ENCODE measurements around the gene ACVR2A.

ACVR2A gene
- 5.4 to 56.0 (median 18.2) reads per million in 9 experiments for total RNA-seq

- Mint-ChIP-seq H3K27ac (peak within 1 kb of the TSS; percentile 92 to 94), H3K36me3 (ENCODE audit: insufficient read depth) (peaks cover 17% of the 10 kb centered on the region), H3K9me3 (no peaks in the 10 kb centered on the region), H3K4me3 (peak within 1 kb of the TSS; percentile 90 to 96), H3K4me1 (ENCODE audit: low read depth in 2 of 2) (peaks cover 19 to 25% of the 10 kb centered on the region in 2 donors), H3K27me3 (peaks cover 9 to 18% of the 10 kb centered on the region in 2 donors)
- ATAC-seq (replicated peaks), result peak; percentile 23
- DNase-seq, result peak; percentile 11 to 15 (median 13)
Measured at GRCh38 chr2:147844697-147845410, at the start of gene ACVR2A. TSS of gene ACVR2A (plus strand) at chr2:147845029. CDS start at chr2:147845153, 124 bp downstream.

DNA sequence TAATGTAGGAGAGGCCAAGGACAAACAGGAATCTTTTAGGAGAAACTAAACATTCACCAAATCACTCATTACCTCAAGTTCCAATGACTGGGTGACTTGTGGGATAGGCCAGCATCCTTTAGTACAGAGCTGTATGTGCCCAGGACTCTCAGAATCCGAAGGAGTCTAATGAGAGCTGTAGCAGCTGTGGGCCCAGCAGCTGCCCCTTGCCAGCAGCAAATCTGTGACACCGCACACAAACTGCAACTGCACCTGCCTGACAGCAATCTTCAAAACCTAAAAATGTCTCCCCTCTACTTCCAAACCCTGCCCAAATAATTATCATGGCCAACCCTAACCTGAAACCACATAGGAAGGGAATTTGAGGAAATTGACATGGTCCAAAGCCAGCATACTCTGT is 44.5 kb upstream of the ACVR2A start:
- no peaks in the 10 kb centered on the region for H3K9me3 Mint-ChIP-seq
- no peaks in the 10 kb centered on the region for H3K36me3 Mint-ChIP-seq (ENCODE audit: insufficient read depth)

GRCh38 chr2:147806846-147807245 is 38.0 kb upstream of the ACVR2A start:
- Mint-ChIP-seq H3K9me3 (peaks cover 0 to 3% of the 10 kb centered on the region in 2 donors), H3K27ac (no peak overlapping the region), H3K4me3 (no peak overlapping the region), H3K4me1 (ENCODE audit: low read depth in 2 of 2) (no peaks in the 10 kb centered on the region), H3K36me3 (ENCODE audit: insufficient read depth) (no peaks in the 10 kb centered on the region), H3K27me3 (peaks cover 0 to 6% of the 10 kb centered on the region in 2 donors)
- DNase-seq, result no peak
- ATAC-seq (replicated peaks), result no peak

More for the DNA sequence above, 44.5 kb upstream of the ACVR2A start:
- H3K4me3 Mint-ChIP-seq, result no peak overlapping the region
- H3K4me1 Mint-ChIP-seq (ENCODE audit: low read depth in 2 of 2), result peaks cover 5 to 9% of the 10 kb centered on the region in 2 donors
- H3K27me3 Mint-ChIP-seq, result no peaks in the 10 kb centered on the region
- DNase-seq (no peak), ATAC-seq (replicated peaks) (no peak)
- no peak overlapping the region for H3K27ac Mint-ChIP-seq

DNA sequence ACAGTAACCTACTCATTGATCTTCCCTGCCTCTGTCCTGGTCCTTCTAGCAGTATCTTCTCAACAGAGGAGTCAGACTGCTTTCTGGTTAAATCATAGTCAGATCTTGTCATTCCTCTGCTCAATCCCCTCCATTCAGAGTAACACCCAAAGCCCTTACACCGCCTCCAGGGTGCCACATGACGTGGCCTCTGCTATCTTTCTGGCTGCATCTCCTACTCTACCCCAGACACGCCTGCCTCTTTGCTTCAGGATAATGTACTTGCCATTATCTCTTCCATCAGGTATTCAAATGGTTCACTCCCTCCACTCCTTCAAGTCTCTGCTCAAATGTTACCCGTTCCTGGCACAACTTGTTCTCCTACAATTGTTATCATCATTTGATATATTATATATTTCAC is 36.3 kb upstream of the ACVR2A start:
- no peak overlapping the region for H3K27ac Mint-ChIP-seq
- no peaks in the 10 kb centered on the region for H3K36me3 Mint-ChIP-seq (ENCODE audit: insufficient read depth)
- H3K9me3 Mint-ChIP-seq, result peaks cover 0 to 3% of the 10 kb centered on the region in 2 donors

DNA sequence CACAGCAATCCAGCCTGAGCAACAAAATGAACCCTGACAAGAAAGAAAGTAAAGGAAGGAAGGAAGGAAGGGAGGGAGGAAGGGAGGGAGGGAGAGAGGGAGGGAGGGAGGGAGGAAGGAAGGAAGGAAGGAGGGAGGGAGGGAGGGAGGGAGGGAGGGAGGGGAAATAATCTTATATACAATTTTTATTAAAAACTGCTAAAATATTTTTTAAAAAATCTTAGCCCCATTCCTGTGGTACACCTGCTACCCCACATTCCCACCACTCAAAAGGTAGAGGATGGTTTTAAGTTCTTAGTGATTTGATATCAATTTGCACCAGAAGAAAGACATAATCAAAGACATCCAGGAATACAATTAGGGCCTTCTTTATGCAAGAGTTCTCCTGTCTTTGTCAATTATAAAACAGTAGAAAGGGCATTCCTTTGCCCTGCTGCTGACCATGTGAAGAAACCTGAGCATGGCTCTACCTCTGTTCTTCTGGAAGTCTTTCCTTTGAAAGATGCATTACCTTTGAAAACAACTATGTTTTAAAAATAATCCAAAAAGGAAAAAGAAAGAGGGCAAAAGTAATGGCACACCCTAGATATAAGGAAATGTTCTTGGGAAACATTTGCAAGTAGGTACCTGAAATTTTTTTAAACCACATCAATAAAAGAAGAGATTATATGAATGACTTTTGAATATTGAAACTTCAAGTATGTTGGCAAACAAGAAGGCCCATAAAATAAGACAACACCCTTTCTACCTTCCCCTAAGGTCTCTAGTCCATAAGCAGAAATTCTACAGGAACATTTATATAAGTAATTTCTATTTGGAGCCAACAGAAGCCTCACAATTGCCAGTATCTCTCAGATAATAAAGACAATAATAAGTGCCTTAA is 33.7 kb upstream of the ACVR2A start:
- ATAC-seq (replicated peaks) (no peak), DNase-seq (no peak)
- Mint-ChIP-seq H3K27ac (no peak overlapping the region), H3K36me3 (ENCODE audit: insufficient read depth) (no peaks in the 10 kb centered on the region), H3K27me3 (peaks cover 6 to 11% of the 10 kb centered on the region in 2 donors), H3K4me3 (no peak overlapping the region), H3K9me3 (peaks cover 0 to 3% of the 10 kb centered on the region in 2 donors), H3K4me1 (ENCODE audit: low read depth in 2 of 2) (no peaks in the 10 kb centered on the region)

More for the DNA sequence above, 36.3 kb upstream of the ACVR2A start:
- DNase-seq (no peak), ATAC-seq (replicated peaks) (no peak)
- H3K4me3 Mint-ChIP-seq, result no peak overlapping the region
- peaks cover 0 to 6% of the 10 kb centered on the region in 2 donors for H3K27me3 Mint-ChIP-seq
- H3K4me1 Mint-ChIP-seq (ENCODE audit: low read depth in 2 of 2), result no peaks in the 10 kb centered on the region

GRCh38 chr2:147818741-147819140 is 26.1 kb upstream of the ACVR2A start:
- H3K36me3 Mint-ChIP-seq (ENCODE audit: insufficient read depth), result no peaks in the 10 kb centered on the region
- H3K27me3 Mint-ChIP-seq, result peaks cover 0 to 32% of the 10 kb centered on the region in 2 donors
- peaks cover 0 to 2% of the 10 kb centered on the region in 2 donors for H3K4me1 Mint-ChIP-seq (ENCODE audit: low read depth in 2 of 2)

DNA sequence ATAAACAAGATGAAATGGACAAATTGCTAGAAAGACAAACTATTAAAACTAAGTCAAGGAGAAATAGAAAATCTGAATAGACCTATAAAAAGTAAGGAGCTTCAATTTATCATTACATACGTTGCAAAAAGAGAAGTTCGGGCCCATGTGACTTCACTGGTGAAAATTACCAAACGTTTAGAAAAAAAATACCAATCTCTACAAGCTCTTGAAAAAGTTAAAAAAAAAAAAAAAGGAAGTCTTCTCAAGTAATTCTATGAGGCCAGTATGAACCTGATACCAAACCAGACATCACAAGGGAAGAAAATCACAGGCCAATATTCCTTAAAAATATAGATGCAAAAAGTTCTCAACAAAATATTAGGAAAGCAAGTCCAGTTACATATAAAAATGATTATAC is 20.2 kb upstream of the ACVR2A start:
- no peak overlapping the region for H3K27ac Mint-ChIP-seq
- no peak for ATAC-seq (replicated peaks)
- no peak for DNase-seq
- H3K36me3 Mint-ChIP-seq (ENCODE audit: insufficient read depth), result no peaks in the 10 kb centered on the region
- peaks cover 0 to 2% of the 10 kb centered on the region in 2 donors for H3K9me3 Mint-ChIP-seq
- H3K4me1 Mint-ChIP-seq (ENCODE audit: low read depth in 2 of 2), result no peaks in the 10 kb centered on the region
- H3K27me3 Mint-ChIP-seq, result no peaks in the 10 kb centered on the region
- H3K4me3 Mint-ChIP-seq, result no peak overlapping the region

More at GRCh38 chr2:147818741-147819140, 26.1 kb upstream of the ACVR2A start:
- no peak overlapping the region for H3K27ac Mint-ChIP-seq
- no peak overlapping the region for H3K4me3 Mint-ChIP-seq
- no peaks in the 10 kb centered on the region for H3K9me3 Mint-ChIP-seq
- ATAC-seq (replicated peaks) (no peak), DNase-seq (no peak)

DNA sequence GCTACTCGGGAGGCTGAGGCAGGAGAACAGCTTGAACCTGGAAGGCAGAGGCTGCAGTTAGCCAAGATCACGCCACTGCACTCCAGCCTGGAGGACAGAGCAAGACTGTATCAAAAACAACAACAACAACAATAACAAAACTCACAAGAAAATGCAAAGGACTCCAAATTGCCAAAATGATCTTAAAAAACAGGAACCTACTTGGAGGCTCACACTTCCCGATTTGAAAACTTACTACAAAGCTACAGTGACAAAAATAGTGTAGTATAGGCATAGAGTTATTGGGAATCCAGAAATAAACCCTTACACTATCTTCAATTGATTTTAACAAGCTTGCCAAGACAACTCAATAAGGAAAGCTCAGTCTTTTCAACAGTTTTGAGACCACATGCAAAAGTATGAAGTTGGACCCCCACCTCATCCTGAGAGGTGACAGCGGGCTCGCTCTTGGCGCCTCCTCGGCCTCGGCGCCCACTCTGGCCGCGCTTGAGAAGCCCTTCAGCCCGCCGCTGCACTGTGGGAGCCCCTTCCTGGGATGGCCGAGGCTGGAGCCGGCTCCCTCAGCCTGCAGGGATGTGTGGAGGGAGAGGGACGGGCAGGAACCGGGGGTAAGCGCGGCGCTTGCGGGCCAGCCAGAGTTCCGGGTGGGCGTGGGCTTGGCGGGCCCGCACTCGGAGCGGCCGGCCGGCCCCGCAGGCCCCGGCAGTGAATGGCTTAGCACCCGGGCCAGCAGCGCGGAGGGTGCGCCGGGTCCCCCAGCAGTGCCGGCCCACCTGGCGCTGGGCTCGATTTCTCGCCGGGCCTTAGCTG is 18.3 kb upstream of the ACVR2A start:
- Mint-ChIP-seq H3K4me1 (ENCODE audit: low read depth in 2 of 2) (no peaks in the 10 kb centered on the region), H3K27ac (no peak overlapping the region), H3K27me3 (no peaks in the 10 kb centered on the region), H3K36me3 (ENCODE audit: insufficient read depth) (no peaks in the 10 kb centered on the region), H3K4me3 (no peak overlapping the region), H3K9me3 (peaks cover 0 to 2% of the 10 kb centered on the region in 2 donors)
- ATAC-seq (replicated peaks), result no peak
- DNase-seq, result no peak

- DNase-seq (no peak), ATAC-seq (replicated peaks) (no peak)
- H3K4me1 Mint-ChIP-seq (ENCODE audit: low read depth in 2 of 2), result no peaks in the 10 kb centered on the region
- H3K27me3 Mint-ChIP-seq, result no peaks in the 10 kb centered on the region
- no peaks in the 10 kb centered on the region for H3K36me3 Mint-ChIP-seq (ENCODE audit: insufficient read depth)
- H3K27ac Mint-ChIP-seq, result no peak overlapping the region
- peaks cover 0 to 2% of the 10 kb centered on the region in 2 donors for H3K9me3 Mint-ChIP-seq
- H3K4me3 Mint-ChIP-seq, result no peak overlapping the region
Measured at GRCh38 chr2:147827088-147827375, 17.8 kb upstream of the ACVR2A start.

- peaks cover 0 to 2% of the 10 kb centered on the region in 2 donors for H3K9me3 Mint-ChIP-seq
- no peaks in the 10 kb centered on the region for H3K36me3 Mint-ChIP-seq (ENCODE audit: insufficient read depth)
- H3K4me1 Mint-ChIP-seq (ENCODE audit: low read depth in 2 of 2), result no peaks in the 10 kb centered on the region
- H3K27ac Mint-ChIP-seq, result no peak overlapping the region
- no peak overlapping the region for H3K4me3 Mint-ChIP-seq
- DNase-seq (no peak), ATAC-seq (replicated peaks) (no peak)
- peaks cover 0 to 5% of the 10 kb centered on the region in 2 donors for H3K27me3 Mint-ChIP-seq
Measured at GRCh38 chr2:147829106-147829505, 15.7 kb upstream of the ACVR2A start.

DNA sequence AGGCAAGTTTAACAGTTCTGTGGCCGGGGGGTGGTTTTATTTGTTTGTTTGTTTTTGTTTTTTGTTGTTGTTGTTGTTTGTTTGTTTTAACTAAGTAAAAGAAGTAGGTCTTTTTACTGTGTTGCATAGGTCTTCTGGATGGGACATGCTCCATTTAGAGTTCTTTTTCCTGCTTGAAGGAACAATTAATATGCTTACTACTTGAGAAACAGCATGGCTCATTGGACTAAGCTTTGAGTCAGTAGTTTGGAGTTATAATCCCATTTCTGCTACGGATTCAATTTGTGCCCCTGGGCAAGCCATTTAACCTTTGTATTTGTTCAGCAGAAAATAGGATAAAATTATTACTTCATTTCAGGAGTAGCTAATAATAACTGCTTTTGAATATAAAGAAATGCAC is 8.7 kb upstream of the ACVR2A start:
- H3K27ac Mint-ChIP-seq, result no peak overlapping the region
- no peak for ATAC-seq (replicated peaks)

GRCh38 chr2:147843391-147843863 is 1.4 kb upstream of the ACVR2A start:
- Mint-ChIP-seq H3K27me3 (peaks cover 5 to 15% of the 10 kb centered on the region in 2 donors), H3K27ac (no peak overlapping the region), H3K4me1 (ENCODE audit: low read depth in 2 of 2) (peaks cover 19 to 24% of the 10 kb centered on the region in 2 donors), H3K4me3 (peak overlapping the region; percentile 90 to 96), H3K36me3 (ENCODE audit: insufficient read depth) (peaks cover 17% of the 10 kb centered on the region), H3K9me3 (no peaks in the 10 kb centered on the region)
- ATAC-seq (replicated peaks) (no peak), DNase-seq (no peak)

More for the DNA sequence above, 8.7 kb upstream of the ACVR2A start:
- Mint-ChIP-seq H3K36me3 (ENCODE audit: insufficient read depth) (no peaks in the 10 kb centered on the region), H3K4me3 (no peak overlapping the region), H3K4me1 (ENCODE audit: low read depth in 2 of 2) (no peaks in the 10 kb centered on the region), H3K9me3 (peaks cover 0 to 1% of the 10 kb centered on the region in 2 donors), H3K27me3 (peaks cover 19 to 30% of the 10 kb centered on the region in 2 donors)
- DNase-seq, result no peak

All from effector memory CD8-positive, alpha-beta T cell (primary cell).